GM18498 (cell line): ENCODE measurements around the gene CFAP45.

Experiments
- ATAC-seq: cut with Tn5 transposase; IDR thresholded peaks from one replicate; pipeline ENCODE4 v1.9.1; 2021; ENCODE audit warnings: mild to moderate bottlenecking, moderate library complexity; ENCODE audit not compliant: unreplicated experiment

The CFAP45 gene

GRCh38 chr1:159828581-159829272 lies 71.2 kb downstream of the CFAP45 start:
- no peak for ATAC-seq

- no peak for ATAC-seq
These were observed 71.8 kb downstream of the CFAP45 start for GRCh38 chr1:159828176-159828575.

- no peak for ATAC-seq
These were observed 72.4 kb downstream of the CFAP45 start for GRCh38 chr1:159827549-159827948.

GRCh38 chr1:159827102-159827490 lies 72.9 kb downstream of the CFAP45 start:
- no peak for ATAC-seq

GRCh38 chr1:159826441-159827101 lies 73.4 kb downstream of the CFAP45 start, which contains the start of gene SLAMF8:
TSS of gene SLAMF8 (plus strand) at chr1:159826873. CDS start at chr1:159826899, 26 bp downstream.
- peak; percentile 59 for ATAC-seq

GRCh38 chr1:159825564-159825963 lies 74.4 kb downstream of the CFAP45 start:
- ATAC-seq: no peak

GRCh38 chr1:159823406-159823805 lies 76.6 kb downstream of the CFAP45 start:
- no peak for ATAC-seq
